ENCODE measurements around the gene ZNF662. TPM values are rescaled to one million over a fixed set of nuclear protein-coding genes. Genes with fewer than 3 reads are reported as not detected.
A peak's percentile ranks its signal among the peaks of the same experiment; 100 is the strongest.

ZNF662 gene
- total RNA-seq, 1 donor, result 3.5 TPM

DNA sequence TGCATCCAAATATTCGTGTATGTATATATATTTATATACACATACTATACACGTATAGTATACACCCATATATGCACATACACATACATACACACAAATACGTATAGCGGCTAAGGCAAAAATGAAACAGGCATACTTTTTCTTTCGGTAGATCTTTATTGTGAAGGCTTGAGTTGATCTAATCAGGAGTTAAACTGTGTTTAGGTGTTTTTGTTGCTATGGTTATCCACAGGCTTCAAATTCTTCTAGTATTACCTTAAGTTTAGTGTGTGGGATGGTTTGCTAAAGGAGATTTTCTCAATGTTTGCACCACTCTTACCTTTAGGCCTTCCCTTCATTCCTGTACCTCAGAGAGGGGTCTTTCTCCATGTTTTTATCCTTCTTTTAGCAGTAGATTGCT, 28.2 kb downstream of the ZNF662 start:
- TF ChIP-seq, protein P1, sequence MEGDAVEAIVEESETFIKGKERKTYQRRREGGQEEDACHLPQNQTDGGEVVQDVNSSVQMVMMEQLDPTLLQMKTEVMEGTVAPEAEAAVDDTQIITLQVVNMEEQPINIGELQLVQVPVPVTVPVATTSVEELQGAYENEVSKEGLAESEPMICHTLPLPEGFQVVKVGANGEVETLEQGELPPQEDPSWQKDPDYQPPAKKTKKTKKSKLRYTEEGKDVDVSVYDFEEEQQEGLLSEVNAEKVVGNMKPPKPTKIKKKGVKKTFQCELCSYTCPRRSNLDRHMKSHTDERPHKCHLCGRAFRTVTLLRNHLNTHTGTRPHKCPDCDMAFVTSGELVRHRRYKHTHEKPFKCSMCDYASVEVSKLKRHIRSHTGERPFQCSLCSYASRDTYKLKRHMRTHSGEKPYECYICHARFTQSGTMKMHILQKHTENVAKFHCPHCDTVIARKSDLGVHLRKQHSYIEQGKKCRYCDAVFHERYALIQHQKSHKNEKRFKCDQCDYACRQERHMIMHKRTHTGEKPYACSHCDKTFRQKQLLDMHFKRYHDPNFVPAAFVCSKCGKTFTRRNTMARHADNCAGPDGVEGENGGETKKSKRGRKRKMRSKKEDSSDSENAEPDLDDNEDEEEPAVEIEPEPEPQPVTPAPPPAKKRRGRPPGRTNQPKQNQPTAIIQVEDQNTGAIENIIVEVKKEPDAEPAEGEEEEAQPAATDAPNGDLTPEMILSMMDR (IDR thresholded peaks at IDR 0.05; ENCODE audit: insufficient read depth, low read depth, low read length), result no peak
- DNase-seq (ENCODE audit: low read depth), result no peak
- no peak overlapping the region for H3K4me3 ChIP-seq (ENCODE audit: low read depth, low read length)

DNA sequence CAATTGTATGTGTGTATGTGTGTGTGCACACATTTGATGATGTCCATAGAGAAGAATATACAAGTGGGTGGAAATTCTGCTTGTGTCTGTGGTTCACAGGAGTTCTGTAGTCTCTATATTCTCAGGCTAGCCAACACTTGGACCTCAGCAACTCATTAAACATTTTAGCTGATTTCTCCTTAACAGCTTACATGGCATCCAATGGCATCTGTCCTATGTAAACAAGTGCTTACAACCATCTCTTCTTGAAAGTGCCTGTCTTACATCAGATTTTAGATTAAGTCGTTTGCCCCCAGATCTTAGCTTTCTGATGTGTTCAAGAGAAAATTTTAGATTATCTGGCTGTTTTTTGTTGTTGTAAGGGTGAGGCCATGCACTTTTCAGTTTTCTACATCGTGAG, 29.0 kb downstream of the ZNF662 start:
- no peak overlapping the region for H3K4me3 ChIP-seq (ENCODE audit: low read depth, low read length)
- TF ChIP-seq, protein P1 (IDR thresholded peaks at IDR 0.05; ENCODE audit: insufficient read depth, low read depth, low read length), result no peak
- DNase-seq (ENCODE audit: low read depth), result no peak

DNA sequence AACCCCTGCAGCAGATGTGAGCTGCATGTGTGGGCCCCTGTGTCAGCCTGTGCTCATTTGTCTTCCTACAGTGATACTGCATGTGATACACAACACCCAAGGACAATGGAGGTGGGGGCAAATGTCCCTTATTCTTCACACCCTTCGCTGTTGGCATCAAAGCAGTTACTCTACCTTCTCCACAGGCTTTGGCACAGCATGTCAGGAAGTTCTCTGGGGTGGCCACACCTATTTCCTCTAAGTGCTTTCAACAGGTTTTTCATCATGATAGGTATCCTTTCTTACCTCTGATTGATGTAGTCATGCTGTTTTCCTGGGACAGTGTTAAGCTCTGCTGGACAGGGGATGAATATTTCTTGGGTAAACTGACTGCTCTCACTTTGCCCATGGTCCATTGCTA, 29.5 kb downstream of the ZNF662 start:
- no peak for DNase-seq (ENCODE audit: low read depth)
- no peak overlapping the region for H3K4me3 ChIP-seq (ENCODE audit: low read depth, low read length)
- TF ChIP-seq, protein P1 (IDR thresholded peaks at IDR 0.05; ENCODE audit: insufficient read depth, low read depth, low read length), result no peak

DNA sequence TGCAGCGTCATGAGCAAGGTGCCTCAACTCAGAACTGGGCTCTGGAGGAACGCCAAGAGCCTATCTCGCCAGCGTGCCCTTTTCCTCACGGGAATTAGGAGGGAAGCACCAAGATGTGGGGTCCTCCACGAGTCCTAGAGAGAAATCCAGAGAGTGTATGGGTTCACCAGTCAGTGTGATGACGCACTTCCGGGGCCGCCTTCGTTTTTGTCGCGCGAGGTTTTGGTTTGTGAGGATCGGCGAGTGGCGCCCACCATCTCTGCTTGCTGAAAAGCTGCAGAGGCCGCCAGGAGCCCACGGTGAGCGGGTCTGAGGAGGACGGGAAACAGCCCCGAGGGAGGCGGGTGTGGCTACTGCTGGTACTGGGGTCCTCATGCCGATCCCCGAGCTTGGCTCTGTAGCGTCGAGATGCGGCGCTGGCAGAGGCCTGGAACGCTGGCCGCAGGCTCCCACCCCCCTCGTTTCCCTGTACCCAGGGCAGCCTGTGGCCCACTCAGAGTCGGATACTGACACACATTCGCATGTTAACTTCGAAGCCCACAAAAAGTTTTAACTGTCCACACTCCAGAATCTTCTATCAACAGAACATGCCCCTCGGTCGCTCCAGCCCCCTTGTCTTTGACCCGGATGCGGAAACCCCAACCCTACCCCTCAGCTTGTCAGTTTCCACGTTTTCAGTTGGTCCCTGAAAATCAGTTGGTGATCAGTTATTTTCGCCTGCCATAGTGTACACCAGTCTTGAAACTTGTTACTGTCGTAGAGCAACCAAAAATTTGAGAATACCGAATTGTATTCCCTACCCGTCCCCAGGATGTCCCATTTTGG, 30.4 kb downstream of the ZNF662 start:
- TF ChIP-seq, protein P1 (IDR thresholded peaks at IDR 0.05; ENCODE audit: insufficient read depth, low read depth, low read length), result no peak

GRCh38 chr3:42937334-42937733, 31.4 kb downstream of the ZNF662 start:
- no peak overlapping the region for H3K4me3 ChIP-seq (ENCODE audit: low read depth, low read length)
- TF ChIP-seq, protein P1 (IDR thresholded peaks at IDR 0.05; ENCODE audit: insufficient read depth, low read depth, low read length), result no peak
- DNase-seq (ENCODE audit: low read depth), result no peak

More for the DNA sequence above, 30.4 kb downstream of the ZNF662 start:
- H3K4me3 ChIP-seq (ENCODE audit: low read depth, low read length), result peak overlapping the region; percentile 33
- peak; percentile 11 for DNase-seq (ENCODE audit: low read depth)

DNA sequence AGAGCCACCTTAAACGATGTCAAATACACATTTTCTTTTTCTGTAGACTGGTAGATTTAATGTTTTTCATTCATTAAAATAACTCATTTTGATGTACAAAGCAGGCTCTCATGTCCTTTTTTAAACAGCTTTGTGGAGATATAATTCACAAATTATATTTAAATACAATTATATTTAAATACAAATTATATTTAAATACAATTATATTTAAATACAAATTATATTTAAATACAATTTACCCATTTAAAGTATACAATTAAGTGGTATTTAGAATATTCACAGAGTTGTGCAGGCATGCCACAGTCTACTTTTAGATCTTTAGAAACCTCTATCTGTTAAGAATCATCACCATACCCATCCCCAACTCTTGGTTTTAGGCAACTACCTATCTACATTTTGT, 36.8 kb downstream of the ZNF662 start:
- no peak overlapping the region for H3K4me3 ChIP-seq (ENCODE audit: low read depth, low read length)
- DNase-seq (ENCODE audit: low read depth), result no peak
- TF ChIP-seq, protein P1 (IDR thresholded peaks at IDR 0.05; ENCODE audit: insufficient read depth, low read depth, low read length), result no peak

Measured in fibroblast of villous mesenchyme (primary cell).